NCI-H128 (cell line): ENCODE measurements around the gene PAPLN.
"Not testable (repeated sequence)": the region's sequence is repeated elsewhere in the genome, so short reads cannot be mapped to it uniquely, and the experiment has no call there.

Source experiments
- DNase-seq: peaks from one replicate; lab custom pipeline; 2025; ENCODE audit not compliant: unreplicated experiment; lab: John Stamatoyannopoulos, UW

The PAPLN gene

DNA sequence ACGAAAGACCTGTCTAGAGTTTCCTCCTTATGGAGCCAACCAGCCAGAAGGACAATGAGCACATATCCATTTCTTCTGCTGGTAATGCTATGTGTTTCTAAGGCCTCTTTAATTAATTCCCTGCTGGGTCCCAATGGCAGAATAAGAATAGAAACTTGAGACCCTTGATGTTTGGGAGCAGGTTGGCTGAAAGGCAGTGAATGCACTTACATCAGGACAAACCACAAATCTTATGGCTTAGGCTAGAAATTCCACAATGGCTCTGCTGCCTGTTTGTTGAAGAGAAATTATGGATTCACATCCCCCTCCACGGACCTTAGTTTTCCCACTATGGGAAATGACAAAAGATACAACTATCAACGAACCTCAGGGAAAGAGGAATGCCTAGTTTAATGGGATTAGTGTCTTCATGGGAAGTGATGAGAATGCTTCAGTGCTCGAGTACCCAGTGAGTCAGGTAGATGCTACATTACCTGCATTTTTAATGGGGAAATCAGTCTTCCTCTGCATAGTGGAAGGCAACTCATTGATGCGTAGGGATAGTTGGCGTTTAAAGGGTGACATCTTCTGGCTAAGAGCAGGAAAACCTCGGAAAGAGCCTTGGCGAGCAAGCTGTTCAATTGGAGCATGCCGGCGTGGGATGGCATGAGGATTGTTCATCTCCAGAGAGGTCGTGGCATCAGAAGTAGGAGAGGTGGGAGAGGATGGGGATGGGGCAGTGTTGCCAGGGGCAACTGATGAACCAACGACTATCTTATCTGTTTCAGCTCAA, 46.5 kb downstream of the PAPLN start:
- no peak for DNase-seq

DNA sequence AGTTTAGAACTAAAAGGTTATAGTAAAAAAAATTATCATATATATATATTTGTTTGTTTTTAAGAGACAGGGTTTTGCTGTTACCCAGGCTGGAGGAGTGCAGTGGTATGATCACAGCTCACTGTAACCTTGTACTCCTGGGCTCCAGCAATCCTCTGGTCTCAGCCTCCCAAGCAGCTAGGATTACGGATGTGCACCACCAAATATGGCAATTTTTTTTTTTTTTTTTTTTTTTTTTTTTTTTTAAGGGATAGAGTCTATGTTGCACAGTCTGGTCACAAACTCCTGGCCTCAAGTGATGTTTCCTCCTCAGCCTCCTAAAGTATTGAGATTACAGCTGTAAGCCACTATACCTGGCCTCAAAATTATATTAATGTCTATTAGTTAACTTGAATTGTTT, 48.7 kb downstream of the PAPLN start:
- DNase-seq, result no peak

DNA sequence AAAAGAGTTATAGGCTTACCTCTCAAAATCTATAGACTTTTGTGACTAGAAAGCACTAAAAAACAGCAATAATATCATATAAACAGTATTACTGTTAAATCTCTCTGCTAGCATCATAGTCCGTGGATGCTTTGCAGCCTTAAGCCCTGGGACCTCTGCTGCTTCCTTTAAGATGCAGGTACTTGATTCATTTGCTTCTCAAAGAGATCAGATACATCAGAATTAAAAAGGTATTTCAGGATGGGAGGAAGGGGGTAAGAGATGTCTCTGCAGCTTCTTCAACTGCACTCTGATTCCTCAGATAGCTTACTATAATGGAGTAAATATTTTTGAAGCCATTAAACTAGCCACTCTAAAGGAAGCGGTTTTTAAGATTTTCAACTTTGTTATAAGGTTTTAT, 49.3 kb downstream of the PAPLN start:
- no peak for DNase-seq

DNA sequence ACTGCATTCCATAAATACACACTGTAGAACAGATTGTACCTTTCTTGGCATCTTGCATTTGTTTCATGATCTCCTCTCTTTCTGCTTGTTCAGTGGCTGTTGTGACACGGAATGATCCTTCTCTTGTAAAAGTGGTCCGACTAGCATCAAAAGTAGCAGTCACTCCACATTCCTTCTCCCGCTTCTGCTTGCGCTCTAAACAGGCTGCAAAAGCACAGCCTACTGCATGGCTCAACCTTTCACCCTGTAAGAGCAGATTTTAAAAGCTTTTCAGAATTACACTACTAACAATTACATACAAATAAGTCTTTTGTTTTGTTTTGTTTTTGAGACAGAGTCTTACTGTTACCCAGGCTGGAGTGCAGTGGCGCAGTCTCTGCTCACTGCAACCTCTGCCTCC, 49.8 kb downstream of the PAPLN start:
- no peak for DNase-seq

DNA sequence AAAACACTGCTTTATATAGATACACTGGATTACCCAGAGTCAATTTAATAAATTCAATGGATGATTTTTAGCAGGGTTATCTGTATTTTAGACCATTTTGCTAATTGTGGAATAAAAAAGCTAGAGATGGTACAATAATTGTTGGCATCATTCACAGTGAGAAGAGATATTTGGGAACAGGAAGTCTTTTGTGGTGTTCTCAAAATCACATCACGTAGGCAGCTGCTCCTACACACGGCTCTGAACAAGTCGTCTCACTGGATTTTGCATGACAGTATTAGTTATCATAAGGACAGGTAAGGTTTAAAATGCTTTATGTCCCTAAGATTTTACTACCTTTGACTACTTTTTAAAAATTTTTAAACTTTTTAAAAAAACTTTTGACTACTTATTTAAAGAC, 52.0 kb downstream of the PAPLN start:
- DNase-seq, result no peak

DNA sequence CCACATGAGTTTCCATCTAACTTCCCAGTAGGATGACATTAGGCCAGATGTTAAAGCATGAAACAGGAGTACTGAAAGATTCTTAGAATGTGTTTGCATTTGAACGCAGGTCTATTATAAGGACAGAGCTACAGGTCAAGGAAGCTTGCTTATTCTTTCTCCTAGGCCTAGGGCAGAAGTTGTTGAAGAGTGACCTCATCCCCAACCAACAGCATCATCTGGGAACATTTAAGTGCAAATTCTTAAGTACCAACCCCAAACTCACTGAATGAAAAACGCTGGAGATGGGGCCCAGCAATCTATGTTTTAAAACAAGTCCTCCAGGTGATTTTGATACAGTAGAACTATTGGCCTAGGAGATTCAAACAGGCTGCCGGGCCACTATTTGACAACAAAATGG, 52.4 kb downstream of the PAPLN start:
- DNase-seq, result no peak

DNA sequence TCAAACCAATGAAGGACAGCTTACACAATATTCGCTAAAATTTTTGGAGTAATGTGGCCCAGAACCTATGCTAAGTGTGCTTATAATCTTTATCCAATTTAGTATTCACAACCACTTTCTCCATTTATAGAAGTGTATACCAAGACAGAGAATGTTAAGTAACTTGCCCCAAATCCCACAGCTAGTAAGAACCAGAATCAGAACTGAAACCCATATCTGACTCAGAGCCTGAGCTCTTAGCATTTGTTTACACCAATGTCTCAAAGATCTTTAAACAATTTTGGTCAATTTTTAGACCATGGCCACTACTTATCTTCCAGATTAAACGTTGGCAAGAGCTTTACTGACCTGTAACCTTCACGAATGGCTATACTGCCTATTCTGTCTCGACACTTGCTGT, 53.0 kb downstream of the PAPLN start:
- DNase-seq, result no peak

DNA sequence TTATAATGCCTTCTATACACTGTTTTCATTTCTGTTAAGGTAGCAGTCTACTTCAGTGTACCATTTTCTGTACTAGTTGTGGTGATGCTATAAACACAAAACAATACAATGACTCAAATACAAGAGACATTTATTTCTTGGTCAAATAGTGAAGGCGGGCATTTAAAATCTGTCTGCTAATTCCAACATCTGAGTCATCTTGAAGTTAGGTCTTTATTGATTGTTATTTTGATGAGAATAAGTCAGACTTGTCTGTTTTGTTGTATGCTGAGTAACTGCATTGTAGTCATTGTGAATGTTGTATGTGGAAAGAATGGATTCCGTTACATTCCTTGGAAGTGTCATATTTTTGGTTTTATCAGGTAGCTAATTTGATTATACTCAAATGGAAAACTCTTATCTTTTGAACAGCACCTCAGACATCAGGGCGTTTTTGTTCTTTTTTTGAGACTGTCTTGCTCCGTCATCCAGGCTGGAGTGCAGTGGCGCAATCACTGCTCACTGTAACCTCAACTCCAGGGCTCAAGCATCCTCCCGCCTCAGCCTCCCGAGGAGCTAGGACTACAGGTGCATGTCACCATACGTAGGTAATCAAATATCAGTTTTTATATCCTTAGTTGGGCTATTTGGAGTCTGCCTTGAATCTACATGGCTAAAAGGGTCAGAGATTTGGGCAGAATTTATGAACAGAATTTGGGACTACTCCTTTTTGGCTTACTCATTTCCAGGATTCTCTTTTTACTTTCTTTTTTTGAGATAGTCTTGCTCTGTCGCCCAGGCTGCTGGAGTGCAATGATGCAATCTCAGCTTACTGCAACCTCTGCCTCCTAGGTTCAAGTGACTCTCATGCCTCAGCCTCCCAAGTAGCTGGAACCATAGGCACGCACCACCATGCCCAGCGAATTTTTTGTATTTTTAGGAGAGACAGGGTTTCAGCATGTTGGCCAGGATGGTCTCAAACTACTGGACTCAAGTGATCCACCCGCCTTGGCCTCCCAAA, 56.8 kb downstream of the PAPLN start:
- no peak for DNase-seq

DNA sequence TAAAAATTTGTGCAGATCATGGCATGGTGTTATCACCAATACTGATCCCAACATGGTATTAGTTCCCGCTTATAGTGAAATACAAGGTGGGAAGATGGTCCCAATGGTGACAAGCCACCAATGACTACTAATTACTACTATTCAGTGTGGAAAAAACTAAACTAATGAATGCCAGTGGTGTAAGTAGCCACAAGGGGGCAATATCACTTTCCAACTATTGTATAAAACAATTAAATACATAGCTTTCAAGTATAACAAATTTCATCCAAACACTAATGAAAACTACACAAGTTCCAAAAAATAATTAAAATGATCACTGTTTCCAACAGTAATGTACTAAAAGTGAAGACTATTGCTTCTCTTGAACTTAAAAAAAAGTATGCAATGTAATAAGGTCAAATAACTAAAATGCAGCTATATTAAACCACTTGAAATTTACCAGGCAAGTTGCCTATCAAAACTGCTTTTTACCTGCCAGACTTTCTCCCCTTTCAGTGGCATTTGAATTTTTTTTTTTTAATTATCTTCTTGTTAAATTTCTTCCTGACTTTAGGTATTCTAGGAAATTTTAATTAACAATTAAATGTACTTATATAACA, 58.0 kb downstream of the PAPLN start:
- DNase-seq, result no peak

DNA sequence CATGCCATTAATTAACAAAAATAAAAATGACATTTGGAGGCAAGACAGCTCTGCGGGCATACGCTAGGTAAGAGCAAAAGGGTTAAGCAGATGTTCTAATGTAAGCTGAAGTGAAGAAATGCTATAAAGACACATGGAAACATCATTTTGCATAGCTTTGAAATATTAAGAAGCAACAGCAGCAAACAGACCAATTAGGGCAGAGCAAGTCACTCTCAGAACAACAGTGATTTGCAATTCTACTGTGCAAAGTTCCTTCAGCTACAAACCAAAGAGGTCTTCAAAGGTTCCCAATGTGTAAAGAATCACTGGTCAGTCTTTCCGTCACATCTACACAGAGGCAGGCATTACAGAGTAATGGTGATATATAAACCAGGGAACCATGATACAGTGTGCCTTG, 68.2 kb downstream of the PAPLN start:
- no peak for DNase-seq

DNA sequence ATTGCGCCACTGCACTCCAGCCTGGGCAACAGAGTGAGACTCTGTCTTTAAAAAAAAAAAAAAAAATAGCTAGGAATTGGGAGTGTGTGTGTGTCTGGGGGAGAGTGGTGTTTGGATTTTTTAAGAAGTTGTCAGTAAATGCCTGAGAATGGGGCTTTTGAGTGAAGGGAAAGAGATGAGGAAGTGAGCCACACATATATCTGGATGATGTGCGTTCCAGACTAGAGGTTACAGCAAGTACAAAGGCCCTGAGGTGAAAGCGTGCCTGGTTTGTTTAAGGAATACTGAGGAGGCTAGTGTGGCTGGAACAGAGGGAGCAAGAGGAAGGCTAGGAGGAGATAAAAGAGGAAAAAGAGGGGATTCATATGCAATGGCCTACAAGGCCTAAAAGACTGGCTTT, 70.0 kb downstream of the PAPLN start:
- no peak for DNase-seq

DNA sequence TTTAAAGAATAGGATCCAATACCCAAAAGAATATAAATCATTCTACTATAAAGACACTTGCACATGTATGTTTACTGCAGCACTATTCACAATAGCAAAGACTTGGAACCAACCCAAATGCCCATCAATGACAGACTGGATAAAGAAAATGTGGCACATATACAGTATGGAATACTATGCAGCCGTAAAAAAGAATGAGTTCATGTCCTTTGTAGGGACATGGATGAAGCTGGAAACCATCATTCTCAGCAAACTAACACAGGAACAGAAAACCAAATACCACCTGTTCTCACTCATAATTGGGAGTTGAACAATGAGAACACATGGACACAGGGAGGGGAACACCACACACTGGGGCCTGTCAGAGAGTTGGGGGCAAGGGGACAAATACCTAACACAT, 71.9 kb downstream of the PAPLN start:
- DNase-seq, result not testable (repeated sequence)

DNA sequence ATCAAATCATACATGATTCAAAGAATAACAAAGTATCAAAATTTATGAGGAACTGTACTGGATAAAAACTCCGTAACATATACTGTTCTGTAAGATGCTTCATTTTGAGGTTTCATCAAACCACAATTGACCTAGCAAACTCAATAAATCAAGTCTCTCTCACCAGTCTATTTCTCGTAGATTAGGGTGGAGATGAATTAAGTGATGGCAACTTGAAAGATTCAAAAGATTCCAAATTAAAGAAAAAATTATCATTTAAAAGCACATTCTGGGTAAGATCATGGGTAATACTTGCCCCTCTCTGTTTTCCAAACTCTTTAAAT, 74.4 kb downstream of the PAPLN start:
- DNase-seq, result no peak

DNA sequence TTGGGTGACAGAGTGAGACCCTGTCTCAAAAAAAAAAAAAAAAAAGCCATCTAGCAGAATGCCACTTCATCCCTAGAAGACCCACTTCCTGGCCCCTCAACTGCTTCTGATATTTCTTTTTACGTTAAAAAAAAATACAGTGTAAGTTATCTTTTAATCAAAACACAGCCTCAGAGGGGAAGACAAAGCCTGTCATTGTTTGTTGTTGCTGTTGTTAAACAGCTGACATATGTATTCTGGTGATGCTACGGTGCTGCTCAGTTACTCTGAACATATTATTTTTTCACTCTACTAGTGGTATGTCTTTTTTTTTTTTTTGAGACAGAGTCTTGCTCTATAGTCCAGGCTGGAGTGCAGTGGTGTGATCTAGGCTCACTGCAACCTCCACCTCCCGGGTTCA, 75.4 kb downstream of the PAPLN start:
- DNase-seq, result no peak

DNA sequence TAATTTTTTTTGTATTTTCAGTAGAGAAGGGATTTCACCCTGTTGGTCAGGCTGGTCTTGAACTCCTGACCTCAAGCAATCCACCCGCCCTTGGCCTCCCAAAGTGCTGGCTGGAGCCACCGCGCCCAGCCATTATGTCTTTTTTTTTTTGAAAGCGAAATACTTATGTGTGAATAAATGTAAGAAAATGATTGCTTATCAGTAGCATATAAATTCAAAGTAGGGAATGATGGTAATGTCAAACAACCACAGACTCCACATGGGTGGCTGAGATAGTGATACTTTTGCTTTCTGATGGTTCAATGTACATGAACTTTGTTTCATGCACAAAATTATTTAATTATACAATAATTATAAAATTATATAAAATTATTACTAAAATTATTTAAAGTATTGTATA, 75.8 kb downstream of the PAPLN start:
- DNase-seq, result no peak

DNA sequence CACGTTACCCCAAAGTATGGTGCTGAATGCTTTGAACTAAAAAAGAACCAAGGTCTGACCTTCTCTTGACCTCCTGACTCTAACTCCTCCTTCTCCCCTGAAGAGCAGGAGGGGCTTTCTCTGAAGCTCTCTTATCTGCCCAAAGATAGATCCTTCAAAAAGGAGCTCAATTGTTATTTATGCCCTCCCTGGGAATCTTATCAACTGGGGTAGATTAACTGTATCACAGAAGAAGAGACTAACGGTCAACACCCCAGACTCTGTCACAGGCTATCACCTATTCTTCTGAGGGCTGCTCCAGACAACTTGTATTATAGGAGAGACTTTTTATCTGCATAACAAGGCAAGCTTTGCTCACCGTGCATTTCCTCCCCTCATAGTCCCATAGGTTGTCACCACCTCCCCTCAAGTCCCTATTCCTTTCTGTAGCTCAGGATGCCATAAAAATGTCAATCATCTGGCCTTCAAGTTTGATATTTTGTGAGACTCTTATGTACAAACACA, 86.6 kb downstream of the PAPLN start:
- no peak for DNase-seq
